CD4-positive, alpha-beta T cell treated with Interleukin-17A for 1 hour (primary cell): ENCODE measurements around the gene TMEM208.

Source experiments
- DNase-seq: peaks from one replicate; pipeline ENCODE4 v3.0.0-alpha.2; 2020

Gene TMEM208

DNA sequence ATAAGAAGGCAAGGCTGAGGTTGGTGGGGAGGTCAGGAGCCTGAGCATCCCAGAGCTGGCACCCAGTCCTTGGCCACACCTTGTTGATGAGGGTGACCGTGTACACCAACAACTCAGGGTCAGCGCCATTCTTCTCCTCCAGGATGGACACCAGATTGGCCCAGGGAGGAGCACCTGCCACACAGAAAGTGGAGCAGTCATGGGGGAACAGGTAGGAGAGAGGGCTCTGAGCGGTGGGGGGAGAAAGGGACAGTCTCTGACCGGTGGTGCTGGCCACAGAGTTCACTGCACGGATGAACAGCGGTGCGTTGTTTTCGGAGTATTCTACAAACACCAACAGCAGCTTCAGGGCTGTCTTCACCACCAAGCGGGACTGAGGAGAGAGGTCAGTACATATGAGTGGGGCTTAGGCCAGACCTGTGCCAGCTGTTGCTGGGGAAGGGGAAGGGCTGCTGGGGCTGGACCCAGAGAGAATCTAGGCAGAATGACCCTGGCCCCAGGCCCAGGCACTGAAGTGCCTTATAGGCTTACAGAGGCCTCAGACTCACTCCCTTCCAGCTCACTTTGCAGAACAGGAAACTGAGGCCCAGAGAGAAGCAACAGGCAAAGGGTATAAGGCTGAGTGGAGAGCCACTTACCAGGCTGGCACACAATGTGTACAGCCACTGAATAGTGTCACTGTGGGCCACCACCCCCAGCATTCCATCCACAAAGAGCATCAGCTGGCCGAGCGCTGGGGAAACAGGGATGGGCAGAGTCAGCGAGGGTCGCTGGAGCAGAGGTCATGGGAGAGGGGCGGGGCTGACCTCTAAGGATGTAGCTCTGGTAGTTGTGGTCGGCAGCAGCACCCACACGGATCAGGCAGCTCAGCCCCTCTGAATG, 10.7 kb downstream of the TMEM208 start:
- no peak for DNase-seq

GRCh38 chr16:67238278-67238575, 11.3 kb downstream of the TMEM208 start:
- DNase-seq: no peak

GRCh38 chr16:67238806-67239470, 12.0 kb downstream of the TMEM208 start:
- no peak for DNase-seq

DNA sequence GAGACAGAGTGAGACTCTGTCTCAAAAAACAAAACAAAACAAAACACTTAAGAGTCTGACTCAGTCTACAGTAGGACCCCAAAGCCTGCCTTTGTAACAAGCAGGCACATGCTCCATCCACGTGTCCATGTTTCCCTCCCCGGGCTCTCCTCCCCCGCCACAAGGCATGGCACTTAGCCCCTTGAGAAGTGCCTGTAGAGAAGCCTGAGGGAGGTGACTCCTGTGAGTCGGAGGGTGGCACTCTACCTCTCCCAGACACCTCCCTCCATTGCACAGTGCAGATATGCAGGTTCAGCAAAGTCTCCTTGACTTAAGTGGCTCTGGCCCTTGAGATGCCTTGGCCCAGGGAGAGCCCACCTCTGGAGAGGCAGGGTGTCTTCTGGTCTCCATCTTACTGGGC, 13.6 kb downstream of the TMEM208 start:
- DNase-seq: no peak

DNA sequence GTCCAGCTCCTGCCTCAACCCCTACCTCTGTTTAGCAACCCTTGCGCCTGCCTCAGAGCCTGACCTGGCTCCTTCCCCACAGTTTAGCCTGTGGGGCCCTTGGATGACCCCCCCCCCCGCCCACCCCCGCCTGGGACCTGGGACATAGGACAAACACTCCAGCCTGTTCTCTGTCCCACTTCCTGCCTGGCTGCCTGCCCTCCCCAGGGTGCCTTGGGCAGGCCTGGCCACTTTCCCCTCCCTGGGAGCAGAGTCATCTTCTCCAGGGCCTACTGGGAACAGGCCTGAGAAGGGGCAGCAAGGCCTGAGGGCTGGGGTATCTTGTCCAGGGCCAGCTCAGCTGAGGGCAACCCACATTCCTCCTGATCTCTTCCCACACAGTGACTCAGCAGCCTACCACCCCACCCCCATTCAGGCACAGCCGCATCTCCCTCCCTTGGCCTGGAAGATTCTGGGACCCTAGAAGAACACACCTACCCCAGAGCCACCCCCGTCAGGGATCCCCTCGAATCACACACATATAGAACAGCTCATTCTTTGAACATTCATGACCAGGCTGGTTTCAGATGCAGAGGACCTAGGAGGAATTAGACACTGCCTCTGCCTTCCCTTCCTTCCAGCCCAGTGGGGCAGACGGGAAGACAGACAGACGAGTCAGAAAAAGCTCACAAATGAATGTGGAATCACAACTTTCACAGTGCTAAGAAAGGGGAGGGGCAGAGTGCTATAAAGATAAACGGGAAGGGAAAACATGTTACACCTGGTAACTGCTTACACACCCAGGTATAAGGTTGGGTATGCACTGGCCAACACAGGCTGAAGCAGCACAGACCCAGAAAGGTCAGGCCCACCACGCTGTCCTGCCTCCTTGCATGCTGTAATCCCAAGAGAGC, 14.3 kb downstream of the TMEM208 start:
- DNase-seq: no peak

- DNase-seq: no peak
These were observed 15.3 kb downstream of the TMEM208 start for GRCh38 chr16:67242138-67242730.

- DNase-seq: no peak
These were observed 16.6 kb downstream of the TMEM208 start for GRCh38 chr16:67243481-67243880.

GRCh38 chr16:67244387-67245185, 17.7 kb downstream of the TMEM208 start:
- peak; percentile 88 for DNase-seq

GRCh38 chr16:67245186-67245585, 18.3 kb downstream of the TMEM208 start:
- DNase-seq: no peak

- no peak for DNase-seq
These were observed 18.7 kb downstream of the TMEM208 start for GRCh38 chr16:67245674-67246080.

DNA sequence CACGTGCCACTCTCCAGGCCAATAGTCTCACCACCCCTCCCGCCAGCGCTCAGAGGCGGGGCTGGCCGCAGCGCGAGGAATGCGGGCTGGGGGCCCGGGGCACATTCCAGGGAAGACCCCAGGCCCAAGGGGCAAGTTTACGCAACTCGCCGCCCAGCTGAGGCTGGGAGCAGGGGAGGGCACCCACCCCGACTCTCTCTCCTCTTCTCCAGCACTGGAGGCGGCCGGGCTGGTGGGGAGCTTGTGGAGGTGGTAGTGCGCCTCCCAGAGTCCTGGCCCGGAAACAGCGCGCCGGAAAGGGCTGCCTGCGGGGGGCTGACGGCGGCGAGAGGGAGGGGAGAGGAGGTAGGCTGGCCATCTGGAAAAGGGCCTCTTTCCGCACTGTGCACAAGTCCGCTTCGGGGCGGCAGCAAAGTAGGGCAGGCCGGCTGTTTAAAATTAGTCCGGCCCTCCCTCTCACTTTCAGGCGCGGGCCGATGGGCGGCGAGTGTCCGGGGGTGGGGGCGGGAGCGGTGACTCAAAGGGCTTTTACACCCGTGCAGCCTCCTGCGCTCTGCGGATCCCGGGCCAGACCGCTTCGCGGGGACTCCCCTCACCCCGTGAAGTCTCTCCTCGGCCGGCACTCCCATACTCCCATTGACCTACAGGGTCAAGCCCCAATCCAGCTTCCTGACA, 19.3 kb downstream of the TMEM208 start:
- DNase-seq: peak; percentile 60

DNA sequence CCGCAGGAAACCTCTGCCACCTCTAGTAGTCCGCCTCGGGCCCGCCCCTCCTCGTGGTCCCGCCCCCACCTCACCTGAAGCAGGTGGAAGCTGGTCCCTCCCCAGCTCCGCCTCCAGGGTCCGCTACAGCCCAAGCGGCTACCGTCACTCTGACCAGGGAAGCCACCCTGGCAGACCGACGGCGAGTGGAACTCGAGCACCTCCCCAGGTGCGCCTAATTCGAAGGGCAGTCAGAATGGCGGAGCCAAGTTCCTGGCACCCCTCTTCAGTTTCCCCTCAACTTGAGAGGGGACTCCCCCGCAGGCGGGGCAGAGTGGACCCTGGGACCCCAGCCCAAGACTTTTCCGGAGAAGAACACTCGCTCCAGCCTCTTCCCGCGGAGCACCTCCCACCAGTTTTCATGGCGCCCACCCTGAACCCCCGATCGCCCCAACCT, 19.8 kb downstream of the TMEM208 start:
- DNase-seq: no peak

DNA sequence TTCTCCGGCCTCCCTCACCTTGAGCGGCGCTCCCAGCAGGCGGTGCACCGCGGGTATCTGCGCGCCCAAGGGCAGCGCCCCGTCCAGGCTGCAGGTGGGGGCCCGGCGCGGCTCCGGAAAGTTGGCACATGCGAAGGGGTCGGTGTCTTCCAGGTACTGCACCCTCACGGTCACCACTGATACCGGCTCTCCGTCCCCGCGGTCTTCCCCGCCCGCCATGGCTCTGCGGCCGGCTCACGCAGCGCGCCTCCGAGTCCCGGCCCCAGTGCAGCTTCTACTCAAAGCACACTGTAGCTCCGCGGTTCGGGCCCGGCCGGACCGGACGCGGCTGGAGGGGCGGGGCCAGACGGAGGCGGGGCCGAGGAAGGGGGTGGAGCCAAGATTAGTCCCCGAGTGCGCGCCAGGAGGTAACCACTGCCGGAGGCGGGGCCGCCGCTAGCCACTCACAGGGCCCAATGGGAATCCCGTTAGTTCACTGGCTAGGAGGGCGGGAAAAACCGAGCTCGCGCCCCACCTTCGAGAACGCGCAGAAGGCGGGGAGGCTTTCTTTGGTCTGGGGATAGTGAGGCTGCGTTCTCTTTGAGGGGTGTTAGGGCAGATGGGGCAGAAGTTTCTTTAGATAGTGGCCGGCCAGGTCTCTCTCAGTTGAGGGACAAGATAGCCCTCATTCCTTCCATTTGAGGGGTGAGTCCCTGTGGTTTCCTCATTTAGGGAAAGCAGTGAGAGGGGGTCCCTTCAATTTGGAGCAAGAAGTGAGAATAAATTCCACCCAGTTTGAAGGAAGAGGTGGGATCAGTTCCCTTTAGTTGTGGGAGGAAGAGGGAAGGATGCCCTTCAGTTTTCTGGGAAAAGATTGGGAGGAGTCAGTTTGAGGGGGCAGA, 20.5 kb downstream of the TMEM208 start, which contains the start of gene FHOD1:
FHOD1 (minus strand) TSS at position 290 of the 881 bp plus-strand sequence; CDS start at position 219, 71 bp downstream.
- DNase-seq: peak; percentile 96

- DNase-seq: no peak
These were observed 21.1 kb downstream of the TMEM208 start for GRCh38 chr16:67248073-67248400.

DNA sequence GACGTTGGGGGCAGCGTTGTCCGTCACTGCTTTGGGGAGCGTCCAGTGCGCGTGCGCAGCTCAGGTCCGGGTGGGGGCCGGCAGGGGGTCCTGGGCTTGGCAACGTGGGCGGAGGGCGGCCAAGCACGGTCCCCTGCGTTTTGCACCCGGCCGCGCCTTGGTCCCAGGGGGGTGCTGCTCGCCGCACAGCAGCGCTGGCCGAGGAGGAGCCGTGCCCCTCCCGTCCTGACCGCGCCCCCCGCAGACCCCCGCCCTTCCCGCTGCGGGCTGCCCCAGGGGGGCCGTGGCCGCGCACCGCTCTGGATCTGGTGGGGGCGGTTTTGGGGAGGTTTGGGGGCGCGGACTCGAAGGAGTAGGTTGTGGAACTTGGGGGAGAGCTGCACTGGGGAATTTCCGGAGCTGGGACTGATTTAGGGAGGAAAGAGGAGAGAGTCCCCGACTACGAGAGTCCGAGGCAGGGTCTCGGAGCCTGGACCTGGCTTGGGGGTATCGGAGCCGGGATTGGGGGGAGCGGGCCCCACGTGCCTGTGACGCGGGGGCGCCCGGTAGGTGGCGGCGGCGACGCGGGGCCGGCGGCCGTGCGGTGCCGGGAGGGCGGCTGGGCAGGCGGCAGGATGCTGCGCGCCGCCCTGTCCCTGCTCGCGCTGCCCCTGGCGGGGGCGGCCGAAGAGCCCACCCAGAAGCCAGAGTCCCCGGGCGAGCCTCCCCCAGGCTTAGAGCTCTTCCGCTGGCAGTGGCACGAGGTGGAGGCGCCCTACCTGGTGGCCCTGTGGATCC, 21.7 kb downstream of the TMEM208 start, which contains the start of gene SLC9A5:
SLC9A5 (plus strand) TSS at position 579 of the 777 bp plus-strand sequence; CDS start at position 615, 36 bp downstream.
- no peak for DNase-seq

DNA sequence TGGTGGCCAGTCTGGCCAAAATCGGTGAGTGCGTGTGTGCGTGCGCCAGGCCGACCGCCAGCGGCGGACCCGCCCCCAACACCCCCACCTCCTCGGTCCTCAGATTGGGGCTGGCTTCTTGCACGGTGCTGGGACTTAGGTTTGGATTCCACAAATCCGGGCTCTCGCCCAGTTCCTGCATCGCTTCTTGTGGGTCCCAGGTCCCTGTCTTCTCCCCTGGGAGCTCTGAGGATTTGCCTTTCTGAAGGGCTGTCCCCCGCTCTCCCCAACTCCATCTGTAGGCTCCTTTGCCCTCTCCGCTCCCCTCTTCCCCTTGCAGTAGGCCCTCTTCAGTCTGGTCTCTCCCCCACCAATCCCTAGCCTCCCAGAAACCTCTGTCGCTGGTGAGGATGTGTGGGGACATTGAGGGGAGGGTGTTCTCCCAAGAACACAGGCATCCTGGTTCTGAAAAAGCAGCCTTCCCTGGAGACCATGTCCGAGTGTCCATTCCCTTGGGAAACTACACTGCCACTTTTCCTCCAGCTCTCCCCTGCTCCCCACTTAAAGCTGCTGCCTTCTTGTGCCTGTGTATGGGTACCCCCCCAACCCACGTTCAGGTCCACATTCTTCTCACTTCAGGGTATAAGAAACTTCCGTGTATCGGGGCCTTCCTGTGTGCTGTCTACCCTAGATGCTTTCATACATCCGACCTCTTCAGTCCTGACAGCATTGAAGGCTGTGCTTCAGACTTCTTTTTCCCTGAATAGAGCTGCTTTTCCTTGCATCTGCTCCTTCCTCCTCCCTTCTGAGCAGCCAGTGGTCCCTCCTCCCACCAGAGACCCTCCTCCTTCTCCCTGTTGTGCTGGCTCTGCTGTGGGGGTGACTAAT, 22.5 kb downstream of the TMEM208 start:
- no peak for DNase-seq

GRCh38 chr16:67250045-67250327, 23.1 kb downstream of the TMEM208 start:
- DNase-seq: no peak

GRCh38 chr16:67252609-67253497, 25.9 kb downstream of the TMEM208 start:
- no peak for DNase-seq
